GM23338 (cell line): ENCODE measurements around the gene PRM3.

Source experiments
- CREB1 ChIP-seq: fragments of 250-450 bp; sonication (Bioruptor Pico); IDR thresholded peaks from 2 replicates; pipeline ENCODE4 v1.5.0; 2020; ENCODE audit warnings: low read depth, mild to moderate bottlenecking, moderate library complexity
- EZH2 ChIP-seq: fragments of 200-600 bp; sonication (generic); IDR thresholded peaks from one replicate; pipeline ENCODE4 v1.8.0; 2017; ENCODE audit warnings: antibody characterized with exemption, mild to moderate bottlenecking, low read depth; ENCODE audit not compliant: unreplicated experiment
- EZH2phosphoT487 ChIP-seq: fragments of 200-600 bp; sonication (generic); IDR thresholded peaks from one replicate; pipeline ENCODE4 v1.8.1; 2018; ENCODE audit warnings: antibody characterized with exemption; ENCODE audit not compliant: unreplicated experiment
- JUNB ChIP-seq: IDR thresholded peaks from one replicate; pipeline ENCODE4 v1.6.1; 2016; ENCODE audit warnings: antibody characterized with exemption; ENCODE audit not compliant: unreplicated experiment
- POLR2AphosphoS5 ChIP-seq: IDR thresholded peaks from 2 replicates; pipeline ENCODE4 v1.6.1; 2016; ENCODE audit warnings: antibody characterized with exemption, low read depth
- STAT1 ChIP-seq: IDR thresholded peaks from one replicate; pipeline ENCODE4 v1.6.1; 2016; ENCODE audit warnings: antibody characterized with exemption; ENCODE audit not compliant: unreplicated experiment
- ZNF114 ChIP-seq: fragments of 250-450 bp; sonication (Bioruptor Pico); IDR thresholded peaks from 2 replicates; pipeline ENCODE4 v1.5.0; 2020; ENCODE audit warnings: mild to moderate bottlenecking, moderate library complexity
- ZNF331 ChIP-seq: fragments of 250-450 bp; sonication (Bioruptor Pico); IDR thresholded peaks from 2 replicates; pipeline ENCODE4 v1.5.0; 2020; ENCODE audit warnings: low read depth, mild to moderate bottlenecking, moderate library complexity
- TF ChIP-seq, protein P1 (sequence below), 2 experiments: fragments of 200-600 bp in 1 of 2; sonication (generic) in 1 of 2; conservative IDR thresholded peaks; 2 replicates each; pipeline versions ENCODE4 v1.5.1 to v1.6.1; 2016 to 2017; ENCODE audit warnings: antibody characterized with exemption in 2 of 2, low read depth in 2 of 2, mild to moderate bottlenecking in 2 of 2, moderate library complexity in 1 of 2
- TF ChIP-seq, protein P2 (sequence below): IDR thresholded peaks from one replicate; pipeline ENCODE4 v1.6.1; 2018; ENCODE audit warnings: antibody characterized with exemption; ENCODE audit not compliant: unreplicated experiment
- TF ChIP-seq, protein P3 (sequence below): IDR thresholded peaks from 2 replicates; pipeline ENCODE4 v1.6.1; 2016; ENCODE audit warnings: antibody characterized with exemption

DNA sequence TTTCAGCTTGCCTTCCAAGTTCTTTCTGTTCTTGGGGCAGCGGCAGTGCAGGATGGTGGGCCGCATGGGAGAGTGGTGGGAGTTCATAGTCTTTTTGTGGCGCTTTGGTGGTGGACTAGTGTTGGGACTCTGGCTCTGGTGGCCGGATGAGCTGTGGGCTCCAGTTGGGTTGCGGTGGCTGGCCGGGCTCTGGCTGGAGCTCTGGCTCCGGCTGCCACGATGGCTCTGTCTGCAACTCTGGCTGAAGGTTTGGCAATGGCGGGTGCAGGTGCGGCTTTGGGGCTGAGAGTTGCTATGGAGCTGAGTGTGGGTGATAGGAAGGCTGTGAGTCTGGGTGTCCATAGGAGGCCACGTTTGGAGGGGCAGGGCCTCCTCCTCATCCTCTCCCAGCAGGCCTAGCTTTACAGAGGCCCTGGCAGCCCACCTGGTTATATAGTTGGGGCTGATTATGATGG is 4.5 kb downstream of the PRM3 start, which contains the start of gene TNP2:
- TF ChIP-seq, protein P1, sequence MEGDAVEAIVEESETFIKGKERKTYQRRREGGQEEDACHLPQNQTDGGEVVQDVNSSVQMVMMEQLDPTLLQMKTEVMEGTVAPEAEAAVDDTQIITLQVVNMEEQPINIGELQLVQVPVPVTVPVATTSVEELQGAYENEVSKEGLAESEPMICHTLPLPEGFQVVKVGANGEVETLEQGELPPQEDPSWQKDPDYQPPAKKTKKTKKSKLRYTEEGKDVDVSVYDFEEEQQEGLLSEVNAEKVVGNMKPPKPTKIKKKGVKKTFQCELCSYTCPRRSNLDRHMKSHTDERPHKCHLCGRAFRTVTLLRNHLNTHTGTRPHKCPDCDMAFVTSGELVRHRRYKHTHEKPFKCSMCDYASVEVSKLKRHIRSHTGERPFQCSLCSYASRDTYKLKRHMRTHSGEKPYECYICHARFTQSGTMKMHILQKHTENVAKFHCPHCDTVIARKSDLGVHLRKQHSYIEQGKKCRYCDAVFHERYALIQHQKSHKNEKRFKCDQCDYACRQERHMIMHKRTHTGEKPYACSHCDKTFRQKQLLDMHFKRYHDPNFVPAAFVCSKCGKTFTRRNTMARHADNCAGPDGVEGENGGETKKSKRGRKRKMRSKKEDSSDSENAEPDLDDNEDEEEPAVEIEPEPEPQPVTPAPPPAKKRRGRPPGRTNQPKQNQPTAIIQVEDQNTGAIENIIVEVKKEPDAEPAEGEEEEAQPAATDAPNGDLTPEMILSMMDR (conservative IDR thresholded peaks at IDR 0.05; ENCODE audit: low read depth in 2 of 2): no peak
- TF ChIP-seq POLR2AphosphoS5 (no peak), EZH2 (no peak), CREB1 (CRISPR knock-in tag) (no peak), EZH2phosphoT487 (no peak), ZNF114 (CRISPR knock-in tag) (no peak), JUNB (no peak), ZNF331 (CRISPR knock-in tag) (no peak), STAT1 (no peak)
- TF ChIP-seq, protein P2, sequence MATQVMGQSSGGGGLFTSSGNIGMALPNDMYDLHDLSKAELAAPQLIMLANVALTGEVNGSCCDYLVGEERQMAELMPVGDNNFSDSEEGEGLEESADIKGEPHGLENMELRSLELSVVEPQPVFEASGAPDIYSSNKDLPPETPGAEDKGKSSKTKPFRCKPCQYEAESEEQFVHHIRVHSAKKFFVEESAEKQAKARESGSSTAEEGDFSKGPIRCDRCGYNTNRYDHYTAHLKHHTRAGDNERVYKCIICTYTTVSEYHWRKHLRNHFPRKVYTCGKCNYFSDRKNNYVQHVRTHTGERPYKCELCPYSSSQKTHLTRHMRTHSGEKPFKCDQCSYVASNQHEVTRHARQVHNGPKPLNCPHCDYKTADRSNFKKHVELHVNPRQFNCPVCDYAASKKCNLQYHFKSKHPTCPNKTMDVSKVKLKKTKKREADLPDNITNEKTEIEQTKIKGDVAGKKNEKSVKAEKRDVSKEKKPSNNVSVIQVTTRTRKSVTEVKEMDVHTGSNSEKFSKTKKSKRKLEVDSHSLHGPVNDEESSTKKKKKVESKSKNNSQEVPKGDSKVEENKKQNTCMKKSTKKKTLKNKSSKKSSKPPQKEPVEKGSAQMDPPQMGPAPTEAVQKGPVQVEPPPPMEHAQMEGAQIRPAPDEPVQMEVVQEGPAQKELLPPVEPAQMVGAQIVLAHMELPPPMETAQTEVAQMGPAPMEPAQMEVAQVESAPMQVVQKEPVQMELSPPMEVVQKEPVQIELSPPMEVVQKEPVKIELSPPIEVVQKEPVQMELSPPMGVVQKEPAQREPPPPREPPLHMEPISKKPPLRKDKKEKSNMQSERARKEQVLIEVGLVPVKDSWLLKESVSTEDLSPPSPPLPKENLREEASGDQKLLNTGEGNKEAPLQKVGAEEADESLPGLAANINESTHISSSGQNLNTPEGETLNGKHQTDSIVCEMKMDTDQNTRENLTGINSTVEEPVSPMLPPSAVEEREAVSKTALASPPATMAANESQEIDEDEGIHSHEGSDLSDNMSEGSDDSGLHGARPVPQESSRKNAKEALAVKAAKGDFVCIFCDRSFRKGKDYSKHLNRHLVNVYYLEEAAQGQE: no peak
- TF ChIP-seq, protein P3, sequence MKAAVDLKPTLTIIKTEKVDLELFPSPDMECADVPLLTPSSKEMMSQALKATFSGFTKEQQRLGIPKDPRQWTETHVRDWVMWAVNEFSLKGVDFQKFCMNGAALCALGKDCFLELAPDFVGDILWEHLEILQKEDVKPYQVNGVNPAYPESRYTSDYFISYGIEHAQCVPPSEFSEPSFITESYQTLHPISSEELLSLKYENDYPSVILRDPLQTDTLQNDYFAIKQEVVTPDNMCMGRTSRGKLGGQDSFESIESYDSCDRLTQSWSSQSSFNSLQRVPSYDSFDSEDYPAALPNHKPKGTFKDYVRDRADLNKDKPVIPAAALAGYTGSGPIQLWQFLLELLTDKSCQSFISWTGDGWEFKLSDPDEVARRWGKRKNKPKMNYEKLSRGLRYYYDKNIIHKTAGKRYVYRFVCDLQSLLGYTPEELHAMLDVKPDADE: no peak
